HG03571 (cell line): ENCODE results near the gene UNC5A.

Experiments
- ATAC-seq: cut with Tn5 transposase; IDR thresholded peaks from one replicate; pipeline ENCODE4 v1.9.1; 2021; ENCODE audit not compliant: unreplicated experiment

The UNC5A gene

DNA sequence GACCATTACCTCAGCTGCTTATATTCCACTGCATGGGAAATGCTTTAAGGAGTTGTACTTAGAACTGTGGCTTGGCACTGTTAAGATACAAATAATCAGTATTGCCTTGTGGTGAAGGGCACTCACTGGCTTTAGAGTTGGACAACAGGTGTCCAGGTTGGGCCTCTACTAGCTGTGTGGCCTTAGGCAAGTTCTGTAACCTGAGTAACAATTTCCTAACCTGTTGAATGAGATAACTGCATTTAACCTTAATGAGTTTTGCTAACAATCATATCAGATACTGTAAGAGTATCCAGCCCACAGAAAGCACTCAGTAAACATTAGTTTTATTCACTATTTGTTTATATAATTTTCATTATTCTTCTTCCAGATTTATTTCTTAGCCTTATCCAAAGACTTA, 106.0 kb downstream of the UNC5A start:
- ATAC-seq: no peak

- ATAC-seq: no peak
These were observed 108.3 kb downstream of the UNC5A start for GRCh38 chr5:176918613-176919012.

DNA sequence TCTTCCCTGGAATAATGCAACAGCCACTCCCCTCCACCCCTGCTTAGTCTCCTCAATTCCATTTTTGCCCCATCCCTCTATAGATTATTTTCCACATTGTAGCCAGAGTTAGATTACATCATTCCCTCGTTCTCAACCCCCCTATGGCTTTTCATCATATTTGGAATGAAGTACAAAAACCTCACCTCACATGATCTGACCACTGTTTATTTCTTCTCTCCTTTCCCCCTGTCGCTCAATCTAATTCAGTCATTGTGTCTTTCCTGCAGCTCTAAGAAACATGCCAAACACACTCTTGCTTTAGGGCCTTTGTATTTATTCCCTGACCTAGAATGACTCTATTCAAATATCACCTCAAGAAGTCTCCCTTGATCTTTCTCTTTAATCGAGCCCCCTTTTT, 111.4 kb downstream of the UNC5A start:
- ATAC-seq: no peak

DNA sequence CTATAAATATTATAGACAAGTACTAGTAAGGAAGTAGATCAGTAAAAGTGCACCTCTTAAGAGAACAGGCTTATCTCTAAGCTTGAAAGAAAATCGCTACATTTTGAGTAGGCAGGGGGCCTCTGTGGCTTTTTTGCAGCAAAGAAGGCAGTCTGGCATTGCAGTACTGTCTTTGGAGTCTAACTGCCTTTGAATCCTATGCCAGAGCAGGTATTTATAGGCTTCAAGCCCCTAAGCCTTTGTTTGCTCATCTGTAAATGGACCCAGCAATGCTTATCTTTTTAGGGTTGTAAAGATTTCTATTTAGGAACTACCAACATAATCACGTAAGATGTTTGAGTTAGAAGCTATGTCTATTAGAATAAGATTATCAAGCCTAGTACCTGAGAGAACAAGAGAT, 112.5 kb downstream of the UNC5A start:
- ATAC-seq: no peak

- no peak for ATAC-seq
These were observed 117.2 kb downstream of the UNC5A start for GRCh38 chr5:176927562-176927961.

- ATAC-seq: no peak
These were observed 119.3 kb downstream of the UNC5A start for GRCh38 chr5:176929654-176930053.
